GM15510 (cell line): Measurements from ENCODE around the gene ARID1B.

ENCODE experiments used
- POLR2A ChIP-seq: IDR thresholded peaks from 3 replicates; pipeline ENCODE4 v1.6.1; 2011; ENCODE audit warnings: borderline replicate concordance; ENCODE audit not compliant: insufficient read length; ENCODE audit errors: extremely low read depth

ARID1B gene

DNA sequence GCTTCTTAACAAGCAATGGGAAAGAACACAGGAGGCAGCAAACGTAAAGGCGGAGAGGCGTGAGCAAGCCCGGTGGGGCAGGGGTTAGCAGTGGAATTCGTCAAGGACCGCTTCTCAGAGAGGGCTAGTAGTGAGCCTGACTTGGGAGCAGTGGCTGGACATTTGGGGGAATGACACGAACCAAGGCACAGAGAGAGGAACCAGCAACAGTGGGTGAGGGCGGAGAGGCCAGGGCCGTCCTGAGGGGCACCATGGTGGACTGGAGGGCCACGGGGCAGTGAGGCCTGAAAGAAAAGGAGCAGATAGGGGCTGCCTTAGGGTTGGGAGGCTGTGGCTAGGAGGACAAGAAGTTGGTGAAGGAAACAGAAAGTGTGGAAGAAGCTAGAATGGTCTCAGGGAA is 12.1 kb upstream of the ARID1B start:
- TF ChIP-seq POLR2A, result no peak

DNA sequence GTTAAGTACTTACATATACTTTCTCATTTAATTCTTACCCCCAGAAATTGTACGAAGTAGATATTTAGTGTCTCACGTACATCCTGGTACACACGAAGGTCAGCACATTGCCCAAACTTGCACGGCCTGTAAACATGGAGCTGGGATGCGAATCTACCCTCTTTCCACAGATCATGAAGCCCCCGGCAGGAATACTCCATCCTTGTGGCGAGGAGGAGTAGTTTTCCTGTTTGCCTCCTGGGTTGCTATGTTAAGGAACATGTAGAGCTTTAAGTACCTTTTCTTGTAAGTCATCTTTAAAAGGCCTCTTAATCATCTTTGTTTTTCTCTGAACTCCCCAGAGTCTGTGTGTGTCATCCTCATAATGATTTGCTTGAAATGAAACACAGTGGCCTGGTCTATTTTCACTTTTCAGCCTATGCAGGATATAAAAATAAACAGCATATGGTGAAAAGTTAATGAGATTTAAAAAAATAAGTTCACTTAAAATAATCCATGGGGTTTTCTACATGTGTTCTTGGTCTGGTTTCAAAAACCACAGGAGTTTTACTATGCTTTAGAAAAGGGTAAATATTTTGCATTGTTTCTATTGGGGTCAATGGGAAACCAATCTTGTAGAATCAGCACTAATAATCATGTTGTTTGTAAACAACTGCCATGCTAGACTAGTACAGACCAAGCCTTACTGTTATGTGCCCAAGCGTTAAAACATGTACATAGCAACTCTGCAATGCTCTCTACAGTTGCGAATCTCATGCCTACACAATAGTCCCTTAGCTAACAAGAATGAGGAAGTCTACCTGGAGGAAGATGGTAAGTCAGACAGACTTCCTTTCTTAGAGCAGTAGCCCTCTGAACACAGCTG is 9.3 kb upstream of the ARID1B start:
- TF ChIP-seq POLR2A, result no peak

- no peak for TF ChIP-seq POLR2A
Observed at GRCh38 chr6:156771047-156771446, 6.1 kb upstream of the ARID1B start.

GRCh38 chr6:156771761-156772160 is 5.4 kb upstream of the ARID1B start:
- no peak for TF ChIP-seq POLR2A

DNA sequence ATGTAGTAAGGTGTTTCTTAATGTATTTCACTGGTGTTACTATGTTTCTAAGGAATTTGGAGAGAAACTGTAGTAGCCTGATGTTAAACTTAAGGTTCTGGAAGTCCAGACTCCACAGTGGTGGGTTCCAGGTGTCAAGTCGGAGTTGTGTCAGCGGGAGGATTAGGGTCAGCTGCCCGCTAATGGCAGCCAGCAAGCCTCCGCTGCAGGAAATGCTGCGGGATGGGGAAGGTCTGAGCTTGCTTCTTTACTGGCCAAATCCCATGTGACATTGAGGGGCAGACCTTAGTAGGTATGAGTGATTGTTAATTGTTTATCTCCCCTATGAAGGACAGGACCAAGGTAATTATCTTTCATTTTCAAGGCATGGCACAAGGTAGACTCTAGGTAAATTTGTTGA is 3.7 kb upstream of the ARID1B start:
- no peak for TF ChIP-seq POLR2A

DNA sequence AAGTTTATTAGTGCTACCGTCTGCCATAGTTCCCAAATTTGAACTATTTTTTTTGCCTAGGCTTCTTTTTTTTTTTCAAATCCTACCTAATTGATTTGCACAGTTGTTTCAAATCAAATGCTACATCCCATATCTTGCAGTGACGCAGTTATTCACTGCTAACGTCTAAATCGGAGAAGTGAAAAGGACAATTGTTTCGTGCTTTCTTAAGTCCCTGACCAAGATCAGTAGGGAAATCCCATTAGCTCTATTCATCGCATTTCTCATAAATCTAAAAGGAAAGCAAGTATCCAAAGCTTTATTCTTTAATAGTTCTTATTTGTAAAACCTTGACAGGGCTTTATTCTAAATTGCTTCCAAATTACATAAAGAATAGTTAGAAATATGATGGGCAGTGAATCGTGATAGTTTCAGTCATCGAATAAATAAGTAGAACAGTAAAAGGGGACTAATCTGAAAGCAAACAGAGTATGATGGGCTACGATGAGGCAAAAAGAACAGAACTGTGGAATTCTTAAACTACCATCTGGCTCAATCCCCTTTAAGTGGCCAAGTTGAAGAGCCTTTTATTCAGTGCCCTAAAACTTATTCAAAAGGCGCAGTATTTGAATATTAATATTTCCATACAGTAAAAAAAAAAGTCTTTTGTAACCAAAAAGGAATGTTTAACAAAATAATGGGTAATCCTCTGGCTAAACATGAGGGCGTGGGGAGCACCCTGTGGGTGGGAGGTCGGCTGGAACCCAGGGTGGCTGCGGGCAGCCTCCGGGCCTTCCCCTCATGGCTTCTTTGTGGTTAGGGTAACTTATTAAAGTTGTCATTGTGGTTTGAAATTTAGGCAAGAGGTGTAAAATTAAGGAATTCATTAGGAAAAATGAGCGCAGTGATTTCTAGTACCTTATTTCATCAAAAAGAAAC is 3.0 kb upstream of the ARID1B start:
- no peak for TF ChIP-seq POLR2A

- TF ChIP-seq POLR2A, result no peak
Observed at GRCh38 chr6:156774863-156775405, 2.2 kb upstream of the ARID1B start.

DNA sequence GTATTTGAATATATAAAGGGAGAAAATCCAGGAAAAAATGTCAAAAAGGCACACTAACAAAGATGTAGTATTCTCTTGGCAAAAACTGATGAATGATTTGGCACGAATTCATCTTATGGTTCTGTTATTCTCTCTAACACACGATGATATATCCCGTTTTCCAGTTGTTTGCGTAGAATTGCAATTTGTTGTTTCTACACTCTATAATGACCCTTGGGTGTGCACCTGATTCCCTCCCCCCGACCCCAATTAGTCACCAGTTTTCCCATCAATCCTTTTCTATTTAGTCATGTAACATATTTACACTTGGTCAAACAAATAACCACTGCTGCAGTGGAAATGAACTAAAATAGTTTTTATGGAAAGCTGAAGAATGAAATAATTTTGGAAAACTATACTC is 1.5 kb upstream of the ARID1B start:
- TF ChIP-seq POLR2A, result no peak

DNA sequence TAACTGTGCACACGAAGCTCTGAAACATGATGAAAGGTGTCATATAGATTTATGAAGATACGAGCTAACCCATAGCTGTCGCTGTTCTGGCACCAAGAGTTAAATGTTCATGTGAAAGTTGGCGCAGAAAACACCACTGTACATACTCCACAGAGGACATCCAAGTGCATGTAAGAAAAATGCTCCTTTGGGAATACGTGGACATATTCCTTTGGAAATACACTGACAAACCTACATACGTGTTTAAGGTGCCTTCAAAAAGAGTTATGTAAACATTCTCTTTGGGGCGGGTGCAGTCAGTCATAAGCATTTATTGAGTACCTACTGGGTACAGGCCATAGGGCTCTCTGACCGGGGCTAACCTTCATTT is 723 bp upstream of the ARID1B start:
- TF ChIP-seq POLR2A, result no peak

GRCh38 chr6:156777577-156778453 is 637 bp downstream of the ARID1B start:
- TF ChIP-seq POLR2A, result peak; percentile 36

GRCh38 chr6:156778454-156779205 is 1.5 kb downstream of the ARID1B start:
- peak; percentile 21 for TF ChIP-seq POLR2A

DNA sequence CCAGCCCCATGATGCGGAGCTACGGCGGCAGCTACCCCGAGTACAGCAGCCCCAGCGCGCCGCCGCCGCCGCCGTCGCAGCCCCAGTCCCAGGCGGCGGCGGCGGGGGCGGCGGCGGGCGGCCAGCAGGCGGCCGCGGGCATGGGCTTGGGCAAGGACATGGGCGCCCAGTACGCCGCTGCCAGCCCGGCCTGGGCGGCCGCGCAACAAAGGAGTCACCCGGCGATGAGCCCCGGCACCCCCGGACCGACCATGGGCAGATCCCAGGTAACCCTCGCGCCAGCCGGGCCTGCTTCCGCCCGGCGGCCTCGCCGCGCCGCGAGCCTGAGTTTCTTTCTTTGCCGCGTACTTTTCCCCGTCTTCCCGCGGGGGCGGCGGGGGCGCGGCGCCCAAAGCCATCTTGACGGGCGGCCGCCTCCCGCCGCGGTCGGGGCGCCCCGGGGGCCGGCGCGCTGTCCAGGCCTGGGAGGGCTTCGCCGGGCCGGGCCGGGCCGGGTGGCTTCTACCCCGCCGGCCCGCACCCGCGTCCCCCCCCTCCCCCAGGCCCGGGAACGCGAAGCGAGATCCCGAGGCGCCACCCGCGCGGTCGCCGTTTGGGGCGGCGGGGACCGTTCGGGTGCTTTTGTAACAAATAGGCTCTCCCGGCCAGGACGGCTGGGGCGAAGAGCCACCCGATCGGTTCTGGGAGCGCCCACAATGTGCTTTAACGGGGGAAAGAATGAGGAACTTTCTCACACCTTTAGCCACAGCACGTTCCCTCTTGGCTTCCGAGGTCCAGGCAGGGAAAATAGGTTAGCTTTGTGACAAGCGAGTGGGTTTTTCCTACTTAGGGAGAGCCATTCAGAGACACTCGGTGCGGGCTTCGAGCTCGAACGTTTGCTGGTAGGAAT is 2.3 kb downstream of the ARID1B start:
- TF ChIP-seq POLR2A, result peak; percentile 44
